Heart right ventricle (tissue), 16 donors: ENCODE results near the gene COL21A1. TPM values are rescaled to one million over a fixed set of nuclear protein-coding genes. Genes with fewer than 3 reads are reported as not detected.
A peak's percentile ranks its signal among the peaks of the same experiment; 100 is the strongest.

Experiments
- ATAC-seq, 8 donors: fragments of 200-7000 bp; cut with Tn5 transposase; one replicate each; pipeline ENCODE4 v1.9.1; 2020; ENCODE audit warnings: mild to moderate bottlenecking in 8 of 8, moderate library complexity in 8 of 8, moderate number of reproducible peaks in 1 of 8
- DNase-seq, 2 donors: peaks; one replicate each; pipeline ENCODE4 v3.0.0-alpha.2; 2020
- H3K27ac ChIP-seq, 10 donors: fragments of 200-600 bp; sonication (generic) in 2 of 10; one replicate each; pipeline versions ENCODE4 v1.5.0 to v1.8.0; 2020 to 2022; ENCODE audit warnings: mild to moderate bottlenecking in 3 of 10
- H3K27me3 ChIP-seq, 7 donors: fragments of 200-600 bp; one replicate each; pipeline ENCODE4 v1.8.0; 2021 to 2022; ENCODE audit warnings: mild to moderate bottlenecking in 2 of 7
- H3K36me3 ChIP-seq, 9 donors: fragments of 200-600 bp; sonication (generic) in 1 of 9; one replicate each; pipeline versions ENCODE4 v1.5.0 to v1.8.0; 2020 to 2022; ENCODE audit warnings: mild to moderate bottlenecking in 2 of 9
- H3K4me1 ChIP-seq, 9 donors: fragments of 200-600 bp; sonication (generic) in 1 of 9; one replicate each; pipeline versions ENCODE4 v1.5.0 to v1.8.0; 2020 to 2022; ENCODE audit warnings: mild to moderate bottlenecking in 4 of 9
- H3K4me3 ChIP-seq, 10 donors: fragments of 200-600 bp; sonication (generic) in 2 of 10; one replicate each; pipeline versions ENCODE4 v1.5.0 to v1.8.0; 2020 to 2022; ENCODE audit warnings: mild to moderate bottlenecking in 7 of 10, moderate library complexity in 2 of 10
- H3K9me3 ChIP-seq, 11 donors: fragments of 200-600 bp in 10 of 11; sonication (generic) in 2 of 11; one replicate each; pipeline versions ENCODE4 v1.5.0 to v1.8.0; 2013 to 2022; ENCODE audit warnings: mild to moderate bottlenecking in 2 of 11, control low read depth in 1 of 11, moderate library complexity in 1 of 11
- WGBS, 2 donors: extraction: QIAGEN DNeasy Blood & Tissue Kit; methylation state at CpG; one replicate each; pipeline ENCODE4 v1.1.7; 2013; ENCODE audit warnings: inconsistent platforms in 1 of 2; 5-methylcytosine and 5-hydroxymethylcytosine counted together
- intact Hi-C, 10 donors: fragments of 100-400 bp; cut with DNase I; formaldehyde crosslinking; loops; one replicate each; pipeline versions ENCODE4 v1.11.1 to v1.14.2; 2022
- polyA plus RNA-seq, 2 donors: library from polyadenylated mRNA; stranded (reverse); fragments of 200-250 nt; gene quantifications; one replicate each; pipeline ENCODE4 v1.2.3, GENCODE V29; 2013
- total RNA-seq, 10 donors: library from RNA; stranded (reverse); fragmentation: NEBNext Ultra II Directional in 3 of 10; extraction: Animal tissue kit (Norgen Biotek cat#: 25700) in 3 of 10; gene quantifications; one replicate each; pipeline versions ENCODE4 v1.2.1 to v1.2.4, GENCODE V29; 2021 to 2023
- TF ChIP-seq, protein P1 (sequence below), 9 donors: fragments of 200-600 bp; sonication (generic) in 2 of 9; IDR thresholded peaks; one replicate each; pipeline versions ENCODE4 v1.5.0 to v1.8.0; 2021 to 2022; ENCODE audit warnings: antibody characterized with exemption in 9 of 9, mild to moderate bottlenecking in 5 of 9, moderate library complexity in 1 of 9
- donor health status: Arrhythmogenic right ventricular cardiomyopathy.
- donor health status: ischemic (EF 13 %, LVEDD 7.1; RV severe dilation, severe dysfunction).
- donor health status: healthy with polysubstance abuse.
- donor health status: DM: no; HTN: yes; CAD: no.
- donor health status: DM: no; HTN: no; CAD: no.
- donor health status: ischemic (EF 25% LVEDD 6.9; RV normal size, moderate dysfunction).
- donor health status: ischemic (EF 25% LVEDD 5.7; RV mildly dilated, moderate dysfunction).
- donor health status: healthy.
- donor health status: DM: yes; HTN: yes; CAD: no.
- donor health status: Ischemic cardiomyopathy.
- donor health status: ischemic (EF 35%, LVEDD 5.7; RV mildly dilated, moderate dysfunction).
- donor health status: nonischemic (EF 11% LVEDD 7.7; RV severe dilation, severe dysfunction).
- donor health status: DM: yes; HTN: yes; CAD: no.
- donor health status: PGD.
- donor health status: ischemic (EF 29% LVEDD 5.4; RV normal size, mild dysfunction).
- donor health status: nonischemic (EF 23%, LVEDD 6.1; RV moderate dilation, normal function).

The COL21A1 gene
- total and polyA plus RNA-seq, 12 donors = 11.0 to 171 (median 69.9) TPM

- TF ChIP-seq, protein P1, sequence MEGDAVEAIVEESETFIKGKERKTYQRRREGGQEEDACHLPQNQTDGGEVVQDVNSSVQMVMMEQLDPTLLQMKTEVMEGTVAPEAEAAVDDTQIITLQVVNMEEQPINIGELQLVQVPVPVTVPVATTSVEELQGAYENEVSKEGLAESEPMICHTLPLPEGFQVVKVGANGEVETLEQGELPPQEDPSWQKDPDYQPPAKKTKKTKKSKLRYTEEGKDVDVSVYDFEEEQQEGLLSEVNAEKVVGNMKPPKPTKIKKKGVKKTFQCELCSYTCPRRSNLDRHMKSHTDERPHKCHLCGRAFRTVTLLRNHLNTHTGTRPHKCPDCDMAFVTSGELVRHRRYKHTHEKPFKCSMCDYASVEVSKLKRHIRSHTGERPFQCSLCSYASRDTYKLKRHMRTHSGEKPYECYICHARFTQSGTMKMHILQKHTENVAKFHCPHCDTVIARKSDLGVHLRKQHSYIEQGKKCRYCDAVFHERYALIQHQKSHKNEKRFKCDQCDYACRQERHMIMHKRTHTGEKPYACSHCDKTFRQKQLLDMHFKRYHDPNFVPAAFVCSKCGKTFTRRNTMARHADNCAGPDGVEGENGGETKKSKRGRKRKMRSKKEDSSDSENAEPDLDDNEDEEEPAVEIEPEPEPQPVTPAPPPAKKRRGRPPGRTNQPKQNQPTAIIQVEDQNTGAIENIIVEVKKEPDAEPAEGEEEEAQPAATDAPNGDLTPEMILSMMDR (IDR thresholded peaks at IDR 0.05) = no peak
- intact Hi-C loops = no loop called here
- DNase-seq (no peak), ATAC-seq (no peak)
- no peaks in the 10 kb centered on the region for H3K4me1 ChIP-seq
- H3K27ac ChIP-seq = no peak overlapping the region
- peaks cover 0 to 3% (median 0%) of the 10 kb centered on the region in 7 donors for H3K27me3 ChIP-seq
- 75 to 76% methylated on average over 3 of the region's 3 CpGs for WGBS, 2 donors
- no peaks in the 10 kb centered on the region for H3K36me3 ChIP-seq
- H3K9me3 ChIP-seq = no peaks in the 10 kb centered on the region
- no peak overlapping the region for H3K4me3 ChIP-seq
Measured at GRCh38 chr6:56259234-56260077, 12.1 kb upstream of the COL21A1 start.

GRCh38 chr6:56255349-56255748 is 8.0 kb upstream of the COL21A1 start:
- WGBS, 2 donors = 74 to 80% methylated on average over 1 of the region's 1 CpG
- no peak overlapping the region for H3K27ac ChIP-seq
- H3K4me1 ChIP-seq = no peaks in the 10 kb centered on the region
- H3K27me3 ChIP-seq = no peaks in the 10 kb centered on the region
- H3K9me3 ChIP-seq = no peaks in the 10 kb centered on the region
- DNase-seq (no peak), ATAC-seq (no peak)
- no peaks in the 10 kb centered on the region for H3K36me3 ChIP-seq
- no peak overlapping the region for H3K4me3 ChIP-seq
- TF ChIP-seq, protein P1 (IDR thresholded peaks at IDR 0.05) = no peak
- intact Hi-C loops = no loop called here

DNA sequence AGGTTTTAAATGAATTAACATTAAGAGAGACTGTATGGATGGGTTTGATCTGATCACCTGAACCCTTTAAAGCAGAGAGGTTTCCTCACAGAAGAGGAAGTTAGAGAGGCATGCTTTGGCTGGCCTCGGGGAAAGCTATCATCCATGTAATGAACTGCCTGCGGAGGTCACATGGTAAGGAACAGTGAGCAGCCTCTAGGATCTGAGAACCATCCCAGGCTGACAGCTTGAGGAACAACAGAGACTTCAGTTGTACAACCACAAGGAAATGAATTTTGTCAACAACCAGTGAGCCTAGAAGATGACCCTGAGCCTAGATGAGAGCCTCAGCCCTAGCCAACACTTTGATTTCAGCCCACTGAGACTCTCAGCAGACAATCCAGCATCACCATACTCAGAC is 2.9 kb upstream of the COL21A1 start:
- Histone ChIP-seq H3K27me3 (peaks cover 0 to 17% (median 0%) of the 10 kb centered on the region in 7 donors), H3K9me3 (no peaks in the 10 kb centered on the region), H3K4me3 (no peak overlapping the region), H3K27ac (no peak overlapping the region), H3K4me1 (peaks cover 0 to 19% (median 4%) of the 10 kb centered on the region in 9 donors), H3K36me3 (no peaks in the 10 kb centered on the region)
- intact Hi-C loops = no loop called here
- DNase-seq (no peak), ATAC-seq (no peak)
- TF ChIP-seq, protein P1 (IDR thresholded peaks at IDR 0.05) = no peak
- WGBS, 2 donors = 39 to 41% methylated on average over 2 of the region's 2 CpGs

GRCh38 chr6:56247654-56248122 is 308 bp upstream of the COL21A1 start:
- no peak for DNase-seq

More at GRCh38 chr6:56247654-56248122, 308 bp upstream of the COL21A1 start:
- Histone ChIP-seq H3K4me3 (peak overlapping the region; percentile 26 to 63 (median 52)), H3K9me3 (no peaks in the 10 kb centered on the region), H3K36me3 (no peaks in the 10 kb centered on the region), H3K4me1 (peaks cover 0 to 30% (median 7%) of the 10 kb centered on the region in 9 donors), H3K27ac (peak overlapping the region in 1 of 10 donors; percentile 5), H3K27me3 (peaks cover 0 to 17% (median 0%) of the 10 kb centered on the region in 7 donors)
- WGBS, 2 donors = 22 to 24% methylated on average over 12 of the region's 12 CpGs
- TF ChIP-seq, protein P1 (IDR thresholded peaks at IDR 0.05) = no peak
- peak in 1 of 8 donors; percentile 7 for ATAC-seq
- intact Hi-C loops = no loop called here
